ENCODE measurements around the gene APOBEC3H. TPM values are rescaled to one million over a fixed set of nuclear protein-coding genes. Genes with fewer than 3 reads are reported as not detected.
"Not testable (repeated sequence)": the region's sequence is repeated elsewhere in the genome, so short reads cannot be mapped to it uniquely, and the experiment has no call there.

APOBEC3H gene
- total RNA-seq, 1 donor from 2014 or later, result 0.32 TPM

GRCh38 chr22:39079054-39079637, 17.9 kb upstream of the APOBEC3H start:
- intact Hi-C loops (cut with DNase I); ATAC-seq; DNase-seq (ENCODE audit: missing footprints): not testable (repeated sequence)

- ATAC-seq (no peak), DNase-seq (ENCODE audit: missing footprints) (no peak)
- intact Hi-C loops (cut with DNase I), result no loop called here
These were observed 16.8 kb upstream of the APOBEC3H start for GRCh38 chr22:39080052-39080762.

- ATAC-seq (no peak), DNase-seq (ENCODE audit: missing footprints) (no peak)
- intact Hi-C loops (cut with DNase I), result no loop called here
These were observed 16.0 kb upstream of the APOBEC3H start for GRCh38 chr22:39081016-39081415.

GRCh38 chr22:39081598-39081997, 15.4 kb upstream of the APOBEC3H start:
- DNase-seq (ENCODE audit: missing footprints) (no peak), ATAC-seq (no peak)
- intact Hi-C loops (cut with DNase I), result no loop called here

DNA sequence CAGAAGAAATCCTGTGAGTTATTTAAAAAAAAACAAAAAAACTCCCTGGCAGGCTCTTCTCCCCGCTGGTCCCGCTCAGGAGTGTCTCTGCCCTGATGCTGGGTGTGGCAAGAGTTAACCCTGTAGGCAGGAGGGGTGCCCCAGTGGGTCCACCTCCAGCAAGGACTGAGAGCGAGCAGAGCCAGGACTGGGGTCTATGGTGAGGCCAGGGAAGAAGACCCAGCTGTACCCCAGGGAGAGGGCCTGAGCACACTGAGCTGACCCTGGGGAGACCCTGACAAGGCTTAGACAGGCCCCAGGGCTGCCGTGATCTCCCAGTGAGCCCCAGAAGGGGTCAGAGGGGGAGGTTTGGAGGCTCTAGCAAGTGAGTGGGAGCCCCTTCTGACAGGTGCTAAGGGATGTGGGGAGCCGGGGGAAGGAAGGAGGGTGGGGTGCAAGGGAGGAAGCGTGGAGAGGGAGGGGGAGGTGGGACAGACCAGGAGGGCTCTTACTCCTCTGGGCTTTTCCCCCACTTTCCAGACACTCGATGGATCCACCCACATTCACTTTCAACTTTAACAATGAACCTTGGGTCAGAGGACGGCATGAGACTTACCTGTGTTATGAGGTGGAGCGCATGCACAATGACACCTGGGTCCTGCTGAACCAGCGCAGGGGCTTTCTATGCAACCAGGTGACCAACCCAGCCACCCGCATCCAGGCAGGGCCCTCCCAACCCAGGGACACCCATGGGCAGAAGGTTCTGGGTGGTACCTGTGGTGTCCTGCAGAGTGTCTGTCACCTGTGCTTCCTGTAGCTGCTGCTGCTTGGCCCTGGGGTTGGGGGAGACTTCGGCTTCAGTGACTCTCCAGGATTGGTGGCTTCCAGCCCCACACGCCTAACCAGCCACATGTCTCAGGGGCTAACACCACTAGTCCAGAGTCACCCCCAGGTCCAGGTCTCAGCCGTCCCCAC, 13.6 kb upstream of the APOBEC3H start:
- DNase-seq (ENCODE audit: missing footprints) (no peak), ATAC-seq (no peak)
- intact Hi-C loops (cut with DNase I), result no loop called here

DNA sequence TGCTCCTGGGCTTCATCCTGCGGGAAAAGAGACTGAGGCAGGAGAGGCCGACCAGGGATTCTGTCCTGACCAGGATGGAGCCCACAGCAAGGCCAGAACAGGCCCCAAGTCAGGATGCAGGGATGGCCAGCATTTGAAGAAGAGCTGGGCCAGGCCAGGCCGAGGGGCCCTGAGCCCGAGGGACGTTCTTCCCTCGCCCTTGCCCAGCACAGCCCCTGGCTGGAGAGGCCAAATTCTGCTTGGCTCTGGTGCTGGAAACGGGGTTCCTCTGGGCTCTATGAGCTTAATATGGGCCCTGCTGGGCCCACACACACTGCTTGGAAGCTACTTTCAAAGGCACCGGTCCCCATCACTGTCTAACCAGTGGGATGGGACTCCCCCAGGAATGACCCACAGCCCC, 12.4 kb upstream of the APOBEC3H start:
- DNase-seq (ENCODE audit: missing footprints) (no peak), ATAC-seq (no peak)

DNA sequence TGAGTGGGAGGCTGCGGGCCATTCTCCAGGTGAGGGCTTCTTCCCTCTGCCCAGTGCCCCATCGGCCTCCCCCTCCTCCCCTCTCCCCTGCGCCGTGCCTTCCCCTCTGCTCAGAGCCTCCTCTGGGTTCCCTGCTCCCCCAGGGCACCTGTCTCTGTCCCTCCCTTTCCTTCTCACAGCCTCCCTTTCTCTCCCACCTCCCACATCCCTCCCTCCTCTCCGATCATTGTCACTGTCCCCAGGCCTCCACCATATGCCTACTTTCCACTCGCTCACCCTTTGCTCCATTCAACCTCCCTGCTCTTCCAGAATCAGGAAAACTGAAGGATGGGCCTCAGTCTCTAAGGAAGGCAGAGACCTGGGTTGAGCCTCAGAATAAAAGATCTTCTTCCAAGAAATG, 9.9 kb upstream of the APOBEC3H start:
- intact Hi-C loops (cut with DNase I), result no loop called here
- ATAC-seq (no peak), DNase-seq (ENCODE audit: missing footprints) (no peak)

More for the DNA sequence above, 12.4 kb upstream of the APOBEC3H start:
- intact Hi-C loops (cut with DNase I), result no loop called here

GRCh38 chr22:39087881-39088684, 9.0 kb upstream of the APOBEC3H start:
- intact Hi-C loops (cut with DNase I), result no loop called here
- DNase-seq (ENCODE audit: missing footprints) (no peak), ATAC-seq (peak; percentile 65)

DNA sequence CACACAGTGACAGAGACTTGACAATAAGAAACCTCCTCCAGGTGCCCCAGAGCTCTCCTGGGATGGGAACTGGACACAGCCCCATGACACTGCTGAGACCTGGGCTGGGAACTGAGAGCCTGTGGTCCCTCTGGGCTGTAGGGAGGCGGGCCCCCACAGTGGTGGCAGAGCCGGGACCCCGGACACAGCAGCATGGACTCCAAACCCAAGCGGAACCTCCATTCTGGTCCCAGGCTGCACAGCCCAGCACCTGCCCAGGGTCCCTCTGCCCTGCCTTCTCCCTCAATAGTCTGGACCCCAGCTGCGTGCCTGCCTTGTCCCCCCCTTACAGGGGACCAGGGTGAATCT, 8.4 kb upstream of the APOBEC3H start:
- ATAC-seq, result peak; percentile 30
- intact Hi-C loops (cut with DNase I), result no loop called here
- DNase-seq (ENCODE audit: missing footprints), result no peak

GRCh38 chr22:39089928-39090327, 7.1 kb upstream of the APOBEC3H start:
- intact Hi-C loops (cut with DNase I), result no loop called here
- no peak for DNase-seq (ENCODE audit: missing footprints)
- ATAC-seq, result no peak

GRCh38 chr22:39090426-39091064, 6.5 kb upstream of the APOBEC3H start:
- ATAC-seq, result no peak
- intact Hi-C loops (cut with DNase I), result no loop called here

GRCh38 chr22:39091126-39092081, 5.6 kb upstream of the APOBEC3H start:
- DNase-seq (ENCODE audit: missing footprints) (no peak), ATAC-seq (no peak)
- intact Hi-C loops (cut with DNase I), result no loop called here

More at GRCh38 chr22:39090426-39091064, 6.5 kb upstream of the APOBEC3H start:
- DNase-seq (ENCODE audit: missing footprints), result no peak

DNA sequence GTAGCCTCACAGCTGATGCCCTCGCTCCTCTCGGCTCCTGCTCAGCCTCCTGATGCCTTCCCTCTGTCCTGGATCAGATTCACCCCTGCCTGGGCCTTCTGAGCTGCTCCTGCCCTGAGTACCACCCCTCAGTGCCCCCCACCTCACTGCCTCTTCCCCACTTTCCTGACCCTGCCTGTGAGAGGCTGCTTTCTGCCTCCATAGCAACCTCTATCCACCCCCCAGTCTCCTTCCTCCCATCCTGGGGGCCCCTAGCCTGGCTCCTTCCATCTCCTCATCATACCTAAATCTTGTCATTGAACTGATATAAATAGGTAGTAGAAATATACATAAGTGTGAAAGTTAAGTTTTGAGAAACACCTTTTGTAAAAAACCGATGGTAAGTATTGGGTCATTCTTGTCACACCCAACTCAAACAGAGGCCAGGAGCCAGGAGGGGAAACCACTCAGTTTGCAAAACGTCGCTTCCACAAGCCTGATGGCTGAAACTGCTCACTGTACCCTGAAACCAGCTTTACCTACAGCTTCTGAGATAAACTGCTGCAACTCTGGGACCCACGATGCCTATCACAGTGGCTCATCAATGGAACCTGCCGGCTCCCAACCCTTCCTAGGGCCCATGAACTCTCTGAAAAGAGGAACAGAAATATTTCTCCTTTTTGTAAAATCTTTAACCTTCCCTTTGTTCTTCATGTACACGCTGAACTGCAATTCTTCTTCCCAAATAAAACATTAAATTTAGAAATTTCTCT, 4.8 kb upstream of the APOBEC3H start:
- ATAC-seq, result no peak
- DNase-seq (ENCODE audit: missing footprints), result no peak
- intact Hi-C loops (cut with DNase I), result no loop called here

GRCh38 chr22:39094717-39095389, 2.2 kb upstream of the APOBEC3H start:
- no peak for DNase-seq (ENCODE audit: missing footprints)
- intact Hi-C loops (cut with DNase I), result no loop called here
- ATAC-seq, result no peak

GRCh38 chr22:39095971-39096370, 1.1 kb upstream of the APOBEC3H start:
- intact Hi-C loops (cut with DNase I), result no loop called here
- ATAC-seq (no peak), DNase-seq (ENCODE audit: missing footprints) (no peak)

GRCh38 chr22:39098026-39098425, 982 bp downstream of the APOBEC3H start:
- ATAC-seq (no peak), DNase-seq (ENCODE audit: missing footprints) (no peak)
- intact Hi-C loops (cut with DNase I), result no loop called here

All from Right ventricle myocardium inferior (tissue), 1 donor.